Activated CD8-positive, alpha-beta T cell treated with anti-CD3 and anti-CD28 coated beads, Interleukin-2, amount 10 ng/mL, durations not matched to agents 7 days and 5 days (primary cell): ENCODE data around the gene RB1. TPM values are rescaled to one million over a fixed set of nuclear protein-coding genes. Genes with fewer than 3 reads are reported as not detected.

ENCODE experiments used
- ATAC-seq: fragments of 150-1000 bp; cut with Tn5 transposase; one replicate; pipeline ENCODE4 v1.10.0; 2021; ENCODE audit warnings: moderate library complexity
- CTCF ChIA-PET: fragments of 350-600 bp; sonication (Branson Sonifier 250); formaldehyde crosslinking; loops from one replicate; lab custom pipeline; 2021; ENCODE audit warnings: antibody characterized with exemption; lab: Charles Lee
- POLR2A ChIA-PET: fragments of 350-600 bp; sonication (Branson Sonifier 250); formaldehyde crosslinking; loops from one replicate; lab custom pipeline; 2021; ENCODE audit warnings: antibody characterized with exemption; lab: Charles Lee
- DNase-seq: peaks from one replicate; pipeline ENCODE4 v3.0.0-alpha.2; 2020
- H3K27ac Mint-ChIP-seq: one replicate; pipeline ENCODE4 v1.8.0; 2021; ENCODE audit warnings: mild to moderate bottlenecking, mixed read lengths
- H3K27me3 Mint-ChIP-seq: one replicate; pipeline ENCODE4 v1.8.0; 2021; ENCODE audit warnings: low read depth, mixed read lengths
- H3K36me3 Mint-ChIP-seq: one replicate; pipeline ENCODE4 v1.8.0; 2021; ENCODE audit warnings: low read depth, mixed read lengths
- H3K4me1 Mint-ChIP-seq: one replicate; pipeline ENCODE4 v1.8.0; 2021; ENCODE audit warnings: low read depth, mixed read lengths
- H3K4me3 Mint-ChIP-seq: one replicate; pipeline ENCODE4 v1.8.0; 2021; ENCODE audit warnings: mild to moderate bottlenecking, mixed read lengths
- H3K9me3 Mint-ChIP-seq: one replicate; pipeline ENCODE4 v1.8.0; 2022; ENCODE audit warnings: mixed read lengths; ENCODE audit not compliant: insufficient read depth
- total RNA-seq, 2 experiments: library from RNA; stranded (reverse); gene quantifications; one replicate each; pipeline ENCODE4 v1.2.3, GENCODE V29; 2021

RB1 gene
- total RNA-seq: 10 to 100 TPM; 61.7 to 64.6 TPM

DNA sequence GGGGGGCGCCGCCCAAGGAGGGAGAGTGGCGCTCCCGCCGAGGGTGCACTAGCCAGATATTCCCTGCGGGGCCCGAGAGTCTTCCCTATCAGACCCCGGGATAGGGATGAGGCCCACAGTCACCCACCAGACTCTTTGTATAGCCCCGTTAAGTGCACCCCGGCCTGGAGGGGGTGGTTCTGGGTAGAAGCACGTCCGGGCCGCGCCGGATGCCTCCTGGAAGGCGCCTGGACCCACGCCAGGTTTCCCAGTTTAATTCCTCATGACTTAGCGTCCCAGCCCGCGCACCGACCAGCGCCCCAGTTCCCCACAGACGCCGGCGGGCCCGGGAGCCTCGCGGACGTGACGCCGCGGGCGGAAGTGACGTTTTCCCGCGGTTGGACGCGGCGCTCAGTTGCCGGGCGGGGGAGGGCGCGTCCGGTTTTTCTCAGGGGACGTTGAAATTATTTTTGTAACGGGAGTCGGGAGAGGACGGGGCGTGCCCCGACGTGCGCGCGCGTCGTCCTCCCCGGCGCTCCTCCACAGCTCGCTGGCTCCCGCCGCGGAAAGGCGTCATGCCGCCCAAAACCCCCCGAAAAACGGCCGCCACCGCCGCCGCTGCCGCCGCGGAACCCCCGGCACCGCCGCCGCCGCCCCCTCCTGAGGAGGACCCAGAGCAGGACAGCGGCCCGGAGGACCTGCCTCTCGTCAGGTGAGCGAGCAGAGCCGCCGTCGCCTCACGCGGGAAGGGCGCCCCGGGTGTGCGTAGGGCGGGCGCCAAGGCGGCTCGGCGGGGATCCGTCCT, at the start of gene RB1:
RB1 (plus strand) TSS at position 393 of the 784 bp plus-strand sequence; CDS start at position 555, 162 bp downstream.
- CTCF ChIA-PET: interaction anchor here (1.3 to 3.2 kb wide), 4 partner anchors 10 to 264 kb away, joined by 4 to 10 read pairs (median 6); partner anchors contain the start of gene MED4

DNA sequence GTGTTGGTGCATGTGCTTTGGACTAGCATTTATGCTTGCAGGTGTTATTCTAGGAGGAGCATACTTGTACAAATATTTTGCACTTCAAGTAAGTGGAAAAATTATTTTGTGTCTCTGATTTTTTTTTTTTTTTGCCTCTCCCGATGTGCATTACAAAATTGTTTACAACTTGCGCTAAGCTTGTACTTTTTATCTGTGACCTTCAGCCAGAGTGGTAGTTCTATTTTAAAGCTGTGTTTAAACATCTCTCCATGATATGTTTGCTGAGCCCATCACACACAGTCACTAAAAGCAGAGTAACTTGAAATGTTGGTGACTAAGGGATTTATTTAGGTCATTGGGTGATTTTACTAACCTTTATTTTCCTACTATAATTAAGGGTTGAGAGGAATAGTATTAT, 49.7 kb upstream of the RB1 start:
- POLR2A ChIA-PET: no interaction called here
- H3K4me1 Mint-ChIP-seq: peaks cover 10% of the 10 kb centered on the region
- H3K4me3 Mint-ChIP-seq: no peak overlapping the region
- DNase-seq (no peak), ATAC-seq (no peak)
- CTCF ChIA-PET: no interaction called here
- H3K27me3 Mint-ChIP-seq: no peaks in the 10 kb centered on the region
- H3K9me3 Mint-ChIP-seq: no peaks in the 10 kb centered on the region
- H3K36me3 Mint-ChIP-seq: peaks cover 63% of the 10 kb centered on the region
- H3K27ac Mint-ChIP-seq: no peak overlapping the region

More for the DNA sequence above, at the start of gene RB1:
- peaks cover 29% of the 10 kb centered on the region for H3K4me1 Mint-ChIP-seq
- DNase-seq (peak; percentile 94), ATAC-seq (peak; percentile 85)
- no peaks in the 10 kb centered on the region for H3K27me3 Mint-ChIP-seq
- peaks cover 29% of the 10 kb centered on the region for H3K36me3 Mint-ChIP-seq
- POLR2A ChIA-PET: interaction anchor here (0.8 to 2.0 kb wide), 13 partner anchors 10 to 464 kb away, joined by 3 to 12 read pairs (median 3); partner anchors contain the start of genes MED4, NUDT15 and RCBTB2
- no peaks in the 10 kb centered on the region for H3K9me3 Mint-ChIP-seq
- peak within 1 kb of the TSS; percentile 94 for H3K4me3 Mint-ChIP-seq
- H3K27ac Mint-ChIP-seq: peak within 1 kb of the TSS; percentile 98

- ATAC-seq (no peak), DNase-seq (no peak)
- Mint-ChIP-seq H3K9me3 (no peaks in the 10 kb centered on the region), H3K36me3 (peaks cover 69% of the 10 kb centered on the region), H3K4me3 (no peak overlapping the region), H3K4me1 (peaks cover 7% of the 10 kb centered on the region), H3K27me3 (no peaks in the 10 kb centered on the region), H3K27ac (no peak overlapping the region)
- ChIA-PET CTCF (interaction anchor here (1.0 kb wide), 1 partner anchor 128 kb away, joined by 4 read pairs; no protein-coding TSS in a partner anchor), POLR2A (interaction anchor here (0.5 kb wide), 1 partner anchor 129 kb away, joined by 3 read pairs; no protein-coding TSS in a partner anchor)
Measured at GRCh38 chr13:48255090-48255489, 48.5 kb upstream of the RB1 start.

- DNase-seq: no peak
- Mint-ChIP-seq H3K27me3 (no peaks in the 10 kb centered on the region), H3K27ac (no peak overlapping the region), H3K4me1 (peaks cover 7% of the 10 kb centered on the region), H3K9me3 (no peaks in the 10 kb centered on the region), H3K4me3 (no peak overlapping the region), H3K36me3 (peaks cover 71% of the 10 kb centered on the region)
- ChIA-PET CTCF (interaction anchor here (0.6 to 1.0 kb wide), 2 partner anchors 37 to 129 kb away, joined by 3 to 4 read pairs; no protein-coding TSS in a partner anchor), POLR2A (no interaction called here)
- no peak for ATAC-seq
Measured at GRCh38 chr13:48255954-48256353, 47.6 kb upstream of the RB1 start.

- POLR2A ChIA-PET: no interaction called here
- Mint-ChIP-seq H3K4me3 (no peak overlapping the region), H3K4me1 (no peaks in the 10 kb centered on the region)
Measured at GRCh38 chr13:48258002-48258401, 45.5 kb upstream of the RB1 start.

DNA sequence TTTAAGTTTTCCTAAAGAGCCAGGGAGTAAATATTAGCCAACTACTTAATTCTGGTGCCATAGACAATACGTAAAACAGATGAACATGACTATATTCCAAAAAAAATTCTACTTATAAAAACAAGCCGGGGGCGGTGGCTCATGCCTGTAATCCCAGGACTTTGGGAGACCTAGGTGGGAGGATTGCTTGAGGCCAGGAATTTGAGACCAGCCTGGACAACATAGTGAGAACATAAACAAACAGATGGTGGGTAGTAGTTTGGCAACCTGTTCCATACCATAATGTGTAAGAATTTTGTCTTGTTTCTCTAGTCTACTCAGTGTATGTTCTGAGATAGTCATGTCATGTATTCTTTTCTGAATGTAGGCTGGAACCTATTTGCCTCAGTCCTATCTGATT, 45.1 kb upstream of the RB1 start:
- ChIA-PET POLR2A (no interaction called here), CTCF (no interaction called here)
- H3K36me3 Mint-ChIP-seq: peaks cover 81% of the 10 kb centered on the region
- no peaks in the 10 kb centered on the region for H3K4me1 Mint-ChIP-seq
- no peak for ATAC-seq
- no peak for DNase-seq
- no peak overlapping the region for H3K27ac Mint-ChIP-seq
- H3K9me3 Mint-ChIP-seq: no peaks in the 10 kb centered on the region
- H3K27me3 Mint-ChIP-seq: no peaks in the 10 kb centered on the region
- H3K4me3 Mint-ChIP-seq: no peak overlapping the region

More at GRCh38 chr13:48258002-48258401, 45.5 kb upstream of the RB1 start:
- H3K9me3 Mint-ChIP-seq: no peaks in the 10 kb centered on the region
- CTCF ChIA-PET: interaction anchor here (1.2 kb wide), 1 partner anchor 131 kb away, joined by 4 read pairs; no protein-coding TSS in a partner anchor
- ATAC-seq: no peak
- H3K36me3 Mint-ChIP-seq: peaks cover 78% of the 10 kb centered on the region
- H3K27me3 Mint-ChIP-seq: no peaks in the 10 kb centered on the region
- DNase-seq: no peak
- H3K27ac Mint-ChIP-seq: no peak overlapping the region

- ChIA-PET POLR2A (no interaction called here), CTCF (no interaction called here)
- H3K27me3 Mint-ChIP-seq: no peaks in the 10 kb centered on the region
- peaks cover 78% of the 10 kb centered on the region for H3K36me3 Mint-ChIP-seq
- ATAC-seq (no peak), DNase-seq (no peak)
- no peak overlapping the region for H3K4me3 Mint-ChIP-seq
- H3K9me3 Mint-ChIP-seq: no peaks in the 10 kb centered on the region
- peaks cover 21% of the 10 kb centered on the region for H3K4me1 Mint-ChIP-seq
- no peak overlapping the region for H3K27ac Mint-ChIP-seq
Measured at GRCh38 chr13:48260970-48261369, 42.6 kb upstream of the RB1 start.

GRCh38 chr13:48263196-48263595, 40.4 kb upstream of the RB1 start:
- ATAC-seq: no peak
- CTCF ChIA-PET: interaction anchor here (1.2 kb wide), 1 partner anchor 70 kb away, joined by 4 read pairs; no protein-coding TSS in a partner anchor
- Mint-ChIP-seq H3K36me3 (peaks cover 75% of the 10 kb centered on the region), H3K9me3 (no peaks in the 10 kb centered on the region), H3K4me3 (no peak overlapping the region), H3K4me1 (peaks cover 24% of the 10 kb centered on the region), H3K27me3 (no peaks in the 10 kb centered on the region), H3K27ac (no peak overlapping the region)
- no peak for DNase-seq
- POLR2A ChIA-PET: no interaction called here

DNA sequence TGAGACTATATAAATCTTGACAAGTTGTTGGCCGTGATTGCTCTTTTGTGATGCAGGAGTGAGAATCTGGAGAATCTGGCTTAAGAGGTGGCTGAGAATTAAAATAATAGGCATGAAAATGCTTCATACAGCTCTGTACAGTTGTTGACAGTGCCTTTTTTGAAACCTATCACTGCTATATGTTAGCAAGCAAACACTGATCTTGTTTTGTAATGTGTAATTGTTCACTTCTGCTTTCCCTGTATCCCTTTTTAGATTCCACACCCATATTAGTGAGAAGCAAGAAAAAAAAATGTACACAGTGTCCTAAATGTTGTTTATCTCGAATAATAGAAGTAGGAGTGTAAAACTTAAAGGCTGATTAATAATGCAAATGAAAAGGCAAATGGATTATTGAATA, 39.5 kb upstream of the RB1 start:
- ChIA-PET POLR2A (interaction anchor here (0.9 kb wide), 1 partner anchor 39 kb away, joined by 3 read pairs; no protein-coding TSS in a partner anchor), CTCF (interaction anchor here (0.5 to 2.6 kb wide), 3 partner anchors 111 to 169 kb away, joined by 3 to 11 read pairs (median 3); partner anchors contain the start of gene MED4)
- no peaks in the 10 kb centered on the region for H3K27me3 Mint-ChIP-seq
- DNase-seq: no peak
- peaks cover 24% of the 10 kb centered on the region for H3K4me1 Mint-ChIP-seq
- no peak for ATAC-seq
- H3K9me3 Mint-ChIP-seq: no peaks in the 10 kb centered on the region
- H3K27ac Mint-ChIP-seq: no peak overlapping the region
- H3K36me3 Mint-ChIP-seq: peaks cover 70% of the 10 kb centered on the region
- no peak overlapping the region for H3K4me3 Mint-ChIP-seq

DNA sequence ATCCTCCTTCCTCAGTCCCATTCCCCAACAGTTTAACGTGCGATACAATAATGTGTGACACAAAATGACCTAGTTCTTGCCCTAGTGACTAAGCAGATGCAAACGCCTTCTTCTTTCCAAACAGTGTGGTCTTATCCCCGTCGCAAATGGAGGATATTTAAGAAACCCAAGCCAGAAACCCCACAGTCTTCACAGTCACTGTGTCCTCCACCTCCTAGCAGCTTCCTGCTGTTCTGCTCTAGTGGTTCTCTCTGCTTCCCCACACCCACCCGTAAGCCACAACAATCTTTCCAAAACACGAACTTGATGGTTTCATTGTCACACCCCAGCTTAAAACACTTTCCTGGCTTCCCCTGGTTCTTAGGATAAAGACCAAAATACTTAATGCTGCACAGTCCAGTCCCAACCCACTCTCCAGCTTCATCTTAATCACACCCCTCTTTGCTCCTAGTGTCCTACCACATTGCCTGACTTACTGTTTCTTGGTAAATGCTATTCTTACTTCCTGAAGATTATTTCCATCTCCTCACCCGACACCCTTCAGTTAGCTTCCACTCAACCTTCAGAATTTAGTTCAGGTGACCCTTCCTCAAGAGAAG, 38.2 kb upstream of the RB1 start:
- Mint-ChIP-seq H3K27me3 (no peaks in the 10 kb centered on the region), H3K27ac (peak overlapping the region; percentile 77), H3K36me3 (peaks cover 68% of the 10 kb centered on the region), H3K4me3 (peak overlapping the region; percentile 12), H3K9me3 (no peaks in the 10 kb centered on the region), H3K4me1 (peaks cover 24% of the 10 kb centered on the region)
- ATAC-seq (peak; percentile 78), DNase-seq (peak; percentile 44)
- ChIA-PET CTCF (interaction anchor here (1.0 to 2.6 kb wide), 4 partner anchors 18 to 186 kb away, joined by 3 to 11 read pairs (median 4); no protein-coding TSS in a partner anchor), POLR2A (interaction anchor here (0.5 to 0.9 kb wide), 2 partner anchors 9 to 37 kb away, joined by 3 read pairs; no protein-coding TSS in a partner anchor)

DNA sequence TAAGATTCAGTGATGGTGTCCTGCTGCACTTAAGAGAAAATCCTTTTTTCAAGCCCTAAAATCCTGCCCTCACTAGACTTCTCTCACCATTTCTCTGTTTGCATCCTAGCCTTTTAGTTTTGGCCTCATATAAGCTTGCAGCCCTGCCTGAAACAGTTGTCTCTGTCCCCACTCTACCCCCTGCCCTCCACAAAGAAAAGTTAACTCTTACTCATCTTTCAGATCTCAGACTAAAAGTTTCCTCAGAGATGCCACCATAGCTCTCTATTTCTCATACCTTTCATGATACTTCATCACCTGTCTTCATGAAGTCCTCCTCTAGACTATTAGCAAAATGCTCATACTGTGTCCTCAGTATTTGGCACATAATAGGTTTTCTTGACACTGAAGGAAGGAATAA, 37.4 kb upstream of the RB1 start:
- H3K27me3 Mint-ChIP-seq: no peaks in the 10 kb centered on the region
- no peaks in the 10 kb centered on the region for H3K9me3 Mint-ChIP-seq
- H3K4me1 Mint-ChIP-seq: peaks cover 24% of the 10 kb centered on the region
- ATAC-seq: no peak
- POLR2A ChIA-PET: interaction anchor here (0.8 kb wide), 1 partner anchor 154 kb away, joined by 4 read pairs; no protein-coding TSS in a partner anchor
- H3K36me3 Mint-ChIP-seq: peaks cover 62% of the 10 kb centered on the region
- H3K27ac Mint-ChIP-seq: peak overlapping the region; percentile 13
- CTCF ChIA-PET: interaction anchor here (1.0 to 2.6 kb wide), 5 partner anchors 30 to 465 kb away, joined by 3 to 11 read pairs (median 4); partner anchors contain the start of gene MED4
- no peak for DNase-seq
- no peak overlapping the region for H3K4me3 Mint-ChIP-seq
